ENCODE measurements around the gene PDGFRA.
"Not testable (repeated sequence)": the region's sequence is repeated elsewhere in the genome, so short reads cannot be mapped to it uniquely, and the experiment has no call there.

The PDGFRA gene

GRCh38 chr4:54330896-54331295 lies 101.8 kb downstream of the PDGFRA start:
- no peak overlapping the region for H3K4me3 ChIP-seq (ENCODE audit: low read depth, low read length)
- no peaks in the 10 kb centered on the region for H3K27me3 ChIP-seq (ENCODE audit: control insufficient read depth, insufficient read depth, low read length)
- H3K9me3 ChIP-seq (ENCODE audit: control insufficient read depth, insufficient read depth, low read depth, low read length): peaks cover 11% of the 10 kb centered on the region
- H3K27ac ChIP-seq (ENCODE audit: low read depth, low read length): no peak overlapping the region
- H3K4me1 ChIP-seq (ENCODE audit: control insufficient read depth, insufficient read depth, low read length): no peaks in the 10 kb centered on the region
- no peaks in the 10 kb centered on the region for H3K36me3 ChIP-seq (ENCODE audit: control insufficient read depth, insufficient read depth, low read length)
- H3K9ac ChIP-seq (ENCODE audit: low read length): no peak overlapping the region

GRCh38 chr4:54332542-54332941 lies 103.4 kb downstream of the PDGFRA start:
- no peak overlapping the region for H3K9ac ChIP-seq (ENCODE audit: low read length)
- H3K4me1 ChIP-seq (ENCODE audit: control insufficient read depth, insufficient read depth, low read length): no peaks in the 10 kb centered on the region
- no peaks in the 10 kb centered on the region for H3K36me3 ChIP-seq (ENCODE audit: control insufficient read depth, insufficient read depth, low read length)
- H3K27me3 ChIP-seq (ENCODE audit: control insufficient read depth, insufficient read depth, low read length): no peaks in the 10 kb centered on the region
- no peak overlapping the region for H3K27ac ChIP-seq (ENCODE audit: low read depth, low read length)
- H3K9me3 ChIP-seq (ENCODE audit: control insufficient read depth, insufficient read depth, low read depth, low read length): no peaks in the 10 kb centered on the region
- H3K4me3 ChIP-seq (ENCODE audit: low read depth, low read length): no peak overlapping the region

- Histone ChIP-seq H3K36me3 (ENCODE audit: control insufficient read depth, insufficient read depth, low read length) (no peaks in the 10 kb centered on the region), H3K27me3 (ENCODE audit: control insufficient read depth, insufficient read depth, low read length) (no peaks in the 10 kb centered on the region), H3K4me3 (ENCODE audit: low read depth, low read length) (no peak overlapping the region), H3K9me3 (ENCODE audit: control insufficient read depth, insufficient read depth, low read depth, low read length) (no peaks in the 10 kb centered on the region), H3K27ac (ENCODE audit: low read depth, low read length) (no peak overlapping the region), H3K4me1 (ENCODE audit: control insufficient read depth, insufficient read depth, low read length) (no peaks in the 10 kb centered on the region), H3K9ac (ENCODE audit: low read length) (no peak overlapping the region)
Observed at GRCh38 chr4:54333657-54334056, 104.6 kb downstream of the PDGFRA start.

- not testable (repeated sequence) for H3K4me1 ChIP-seq (ENCODE audit: control insufficient read depth, insufficient read depth, low read length); H3K36me3 ChIP-seq (ENCODE audit: control insufficient read depth, insufficient read depth, low read length); H3K27ac ChIP-seq (ENCODE audit: low read depth, low read length); H3K4me3 ChIP-seq (ENCODE audit: low read depth, low read length); H3K9ac ChIP-seq (ENCODE audit: low read length); H3K27me3 ChIP-seq (ENCODE audit: control insufficient read depth, insufficient read depth, low read length); H3K9me3 ChIP-seq (ENCODE audit: control insufficient read depth, insufficient read depth, low read depth, low read length)
Observed at GRCh38 chr4:54334769-54335168, 105.7 kb downstream of the PDGFRA start.

GRCh38 chr4:54337009-54337408 lies 107.9 kb downstream of the PDGFRA start:
- no peak overlapping the region for H3K27ac ChIP-seq (ENCODE audit: low read depth, low read length)
- H3K9ac ChIP-seq (ENCODE audit: low read length): no peak overlapping the region
- no peaks in the 10 kb centered on the region for H3K9me3 ChIP-seq (ENCODE audit: control insufficient read depth, insufficient read depth, low read depth, low read length)
- H3K27me3 ChIP-seq (ENCODE audit: control insufficient read depth, insufficient read depth, low read length): no peaks in the 10 kb centered on the region
- H3K4me3 ChIP-seq (ENCODE audit: low read depth, low read length): no peak overlapping the region
- no peaks in the 10 kb centered on the region for H3K36me3 ChIP-seq (ENCODE audit: control insufficient read depth, insufficient read depth, low read length)
- H3K4me1 ChIP-seq (ENCODE audit: control insufficient read depth, insufficient read depth, low read length): no peaks in the 10 kb centered on the region

GRCh38 chr4:54342067-54342466 lies 113.0 kb downstream of the PDGFRA start:
- H3K9me3 ChIP-seq (ENCODE audit: control insufficient read depth, insufficient read depth, low read depth, low read length); H3K36me3 ChIP-seq (ENCODE audit: control insufficient read depth, insufficient read depth, low read length); H3K4me3 ChIP-seq (ENCODE audit: low read depth, low read length); H3K9ac ChIP-seq (ENCODE audit: low read length); H3K27ac ChIP-seq (ENCODE audit: low read depth, low read length); H3K4me1 ChIP-seq (ENCODE audit: control insufficient read depth, insufficient read depth, low read length); H3K27me3 ChIP-seq (ENCODE audit: control insufficient read depth, insufficient read depth, low read length): not testable (repeated sequence)

All from HUES6 (cell line).